Measurements from ENCODE around the gene RNF212B.
"Not testable (repeated sequence)": the region's sequence is repeated elsewhere in the genome, so short reads cannot be mapped to it uniquely, and the experiment has no call there.

Gene RNF212B

GRCh38 chr14:23245282-23245681, 7.5 kb downstream of the RNF212B start:
- no peak for DNase-seq

GRCh38 chr14:23248601-23249000, 10.9 kb downstream of the RNF212B start:
- no peak for DNase-seq

- no peak for DNase-seq
These were observed 12.1 kb downstream of the RNF212B start for GRCh38 chr14:23249824-23250223.

GRCh38 chr14:23252006-23252405, 14.3 kb downstream of the RNF212B start:
- DNase-seq = no peak

GRCh38 chr14:23252420-23253333, 14.9 kb downstream of the RNF212B start:
- no peak for DNase-seq

GRCh38 chr14:23258256-23258655, 20.5 kb downstream of the RNF212B start:
- no peak for DNase-seq

GRCh38 chr14:23259426-23259825, 21.7 kb downstream of the RNF212B start:
- DNase-seq = no peak

GRCh38 chr14:23260849-23261248, 23.1 kb downstream of the RNF212B start:
- DNase-seq = not testable (repeated sequence)

GRCh38 chr14:23269193-23269592, 31.5 kb downstream of the RNF212B start:
- DNase-seq = no peak

- no peak for DNase-seq
These were observed 37.7 kb downstream of the RNF212B start for GRCh38 chr14:23275412-23275811.

- DNase-seq = no peak
These were observed 39.5 kb downstream of the RNF212B start for GRCh38 chr14:23277189-23277588.

- not testable (repeated sequence) for DNase-seq
These were observed 40.2 kb downstream of the RNF212B start for GRCh38 chr14:23277928-23278327.

- DNase-seq = no peak
These were observed 43.5 kb downstream of the RNF212B start for GRCh38 chr14:23281247-23281646.

GRCh38 chr14:23284654-23285529, 47.2 kb downstream of the RNF212B start:
- DNase-seq = no peak

GRCh38 chr14:23285530-23286019, 47.8 kb downstream of the RNF212B start:
- no peak for DNase-seq

- peak; percentile 96 to 97 for DNase-seq
These were observed 48.5 kb downstream of the RNF212B start, which contains the start of gene HOMEZ for GRCh38 chr14:23286020-23286901. TSS of gene HOMEZ (minus strand) at chr14:23286132. CDS start at chr14:23285952, 180 bp downstream.

- DNase-seq = no peak
These were observed 49.3 kb downstream of the RNF212B start for GRCh38 chr14:23286902-23287479.

- DNase-seq = peak; percentile 53 to 76
These were observed 57.2 kb downstream of the RNF212B start for GRCh38 chr14:23294734-23295561.

- no peak for DNase-seq
These were observed 58.5 kb downstream of the RNF212B start for GRCh38 chr14:23296012-23296777.

GRCh38 chr14:23297096-23297495, 59.4 kb downstream of the RNF212B start:
- no peak for DNase-seq
